Peyer's patch (tissue), 4 donors: Measurements from ENCODE around the gene USB1. TPM values are rescaled to one million over a fixed set of nuclear protein-coding genes. Genes with fewer than 3 reads are reported as not detected.

Source experiments
- DNase-seq, 3 donors: peaks; one replicate each; pipeline ENCODE4 v3.0.0-alpha.2; 2017 to 2019
- H3K27ac ChIP-seq, 4 donors: fragments of 200-600 bp; sonication (generic); one replicate each; pipeline ENCODE4 v1.5.1; 2016 to 2019
- H3K27me3 ChIP-seq, 2 donors: fragments of 200-600 bp; sonication (generic); one replicate each; pipeline ENCODE4 v1.5.1; 2019
- H3K36me3 ChIP-seq, 3 donors: fragments of 200-600 bp; sonication (generic); one replicate each; pipeline ENCODE4 v1.5.1; 2016 to 2019
- H3K4me1 ChIP-seq, 4 donors: fragments of 200-600 bp; sonication (generic); one replicate each; pipeline ENCODE4 v1.5.1; 2016 to 2019
- H3K4me3 ChIP-seq, 4 donors: fragments of 200-600 bp; sonication (generic); 1 replicate in 3 of 4; 2 replicates in 1 of 4; pipeline ENCODE4 v1.5.1; 2016 to 2019; ENCODE audit warnings: mild to moderate bottlenecking in 1 of 4
- H3K9me3 ChIP-seq, 4 donors: fragments of 200-600 bp; sonication (generic); one replicate each; pipeline ENCODE4 v1.5.1; 2016 to 2019; ENCODE audit warnings: mild to moderate bottlenecking in 1 of 4
- CTCF ChIP-seq, 6 experiments: fragments of 450-650 bp in 4 of 6; fragments of 200-600 bp in 2 of 6; sonication (generic) in 1 of 6; IDR thresholded peaks; one replicate each; pipeline ENCODE4 v1.5.1; 2017 to 2019; ENCODE audit warnings: antibody characterized with exemption in 6 of 6, mild to moderate bottlenecking in 3 of 6, moderate library complexity in 1 of 6
- POLR2A ChIP-seq, 2 donors: fragments of 450-650 bp; IDR thresholded peaks; one replicate each; pipeline ENCODE4 v1.5.1; 2017; ENCODE audit warnings: antibody characterized with exemption in 2 of 2, mild to moderate bottlenecking in 2 of 2, moderate library complexity in 2 of 2
- total RNA-seq, 4 donors: library from RNA; depleted of rRNA; stranded (reverse); fragments of >200 nt; gene quantifications; one replicate each; pipeline ENCODE4 v1.1.0, GENCODE V29; 2016

USB1 gene
- total RNA-seq, 4 donors from 2014 or later, result 25.6 to 80.0 (median 42.7) TPM

GRCh38 chr16:58042886-58043515 lies 41.8 kb downstream of the USB1 start:
- peaks cover 0 to 16% (median 0%) of the 10 kb centered on the region in 4 donors for H3K4me1 ChIP-seq
- H3K9me3 ChIP-seq, result no peaks in the 10 kb centered on the region
- peaks cover 0 to 66% (median 0%) of the 10 kb centered on the region in 3 donors for H3K36me3 ChIP-seq
- no peak overlapping the region for H3K4me3 ChIP-seq
- TF ChIP-seq POLR2A (IDR thresholded peaks at IDR 0.05) (no peak), CTCF (IDR thresholded peaks at IDR 0.05) (no peak)
- H3K27ac ChIP-seq, result no peak overlapping the region
- DNase-seq, result peak in 1 of 3 donors; percentile 40
- no peaks in the 10 kb centered on the region for H3K27me3 ChIP-seq

- TF ChIP-seq CTCF (IDR thresholded peaks at IDR 0.05), result no peak
- no peak for TF ChIP-seq POLR2A (IDR thresholded peaks at IDR 0.05)
- peaks cover 0 to 16% (median 0%) of the 10 kb centered on the region in 4 donors for H3K4me1 ChIP-seq
- no peak for DNase-seq
- peaks cover 0 to 59% (median 0%) of the 10 kb centered on the region in 3 donors for H3K36me3 ChIP-seq
- no peak overlapping the region for H3K27ac ChIP-seq
- no peak overlapping the region for H3K4me3 ChIP-seq
- H3K9me3 ChIP-seq, result no peaks in the 10 kb centered on the region
- no peaks in the 10 kb centered on the region for H3K27me3 ChIP-seq
These were observed 42.5 kb downstream of the USB1 start for GRCh38 chr16:58043571-58044155.

- Histone ChIP-seq H3K9me3 (no peaks in the 10 kb centered on the region), H3K4me1 (peaks cover 0 to 16% (median 0%) of the 10 kb centered on the region in 4 donors), H3K27ac (no peak overlapping the region), H3K4me3 (no peak overlapping the region), H3K36me3 (peaks cover 0 to 51% (median 0%) of the 10 kb centered on the region in 3 donors), H3K27me3 (no peaks in the 10 kb centered on the region)
- no peak for TF ChIP-seq POLR2A (IDR thresholded peaks at IDR 0.05)
- TF ChIP-seq CTCF (IDR thresholded peaks at IDR 0.05), result no peak
- no peak for DNase-seq
These were observed 43.2 kb downstream of the USB1 start for GRCh38 chr16:58044266-58045019.

DNA sequence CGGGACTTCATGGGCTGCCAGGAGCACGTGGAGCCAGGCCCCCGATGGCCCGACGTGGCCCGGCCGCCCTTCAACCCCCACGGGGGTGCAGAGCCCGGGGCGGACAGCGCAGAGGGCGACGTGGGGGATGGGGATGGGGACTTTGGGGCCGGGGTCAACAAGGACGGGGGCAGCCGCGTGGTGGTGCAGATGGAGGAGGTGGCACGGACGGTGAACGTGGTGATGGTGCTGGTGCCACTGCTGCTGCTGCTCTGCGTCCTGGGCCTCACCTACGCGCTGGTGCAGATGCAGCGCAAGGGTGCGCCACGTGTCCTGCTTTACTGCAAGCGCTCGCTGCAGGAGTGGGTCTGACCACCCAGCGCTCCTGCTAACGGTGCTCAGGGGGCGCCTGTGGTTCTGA lies 43.9 kb downstream of the USB1 start:
- no peaks in the 10 kb centered on the region for H3K27me3 ChIP-seq
- H3K27ac ChIP-seq, result no peak overlapping the region
- H3K36me3 ChIP-seq, result peaks cover 0 to 46% (median 0%) of the 10 kb centered on the region in 3 donors
- no peak for TF ChIP-seq CTCF (IDR thresholded peaks at IDR 0.05)
- TF ChIP-seq POLR2A (IDR thresholded peaks at IDR 0.05), result no peak
- H3K4me3 ChIP-seq, result no peak overlapping the region
- H3K9me3 ChIP-seq, result no peaks in the 10 kb centered on the region
- H3K4me1 ChIP-seq, result peaks cover 0 to 16% (median 0%) of the 10 kb centered on the region in 4 donors
- peak in 1 of 3 donors; percentile 43 for DNase-seq

DNA sequence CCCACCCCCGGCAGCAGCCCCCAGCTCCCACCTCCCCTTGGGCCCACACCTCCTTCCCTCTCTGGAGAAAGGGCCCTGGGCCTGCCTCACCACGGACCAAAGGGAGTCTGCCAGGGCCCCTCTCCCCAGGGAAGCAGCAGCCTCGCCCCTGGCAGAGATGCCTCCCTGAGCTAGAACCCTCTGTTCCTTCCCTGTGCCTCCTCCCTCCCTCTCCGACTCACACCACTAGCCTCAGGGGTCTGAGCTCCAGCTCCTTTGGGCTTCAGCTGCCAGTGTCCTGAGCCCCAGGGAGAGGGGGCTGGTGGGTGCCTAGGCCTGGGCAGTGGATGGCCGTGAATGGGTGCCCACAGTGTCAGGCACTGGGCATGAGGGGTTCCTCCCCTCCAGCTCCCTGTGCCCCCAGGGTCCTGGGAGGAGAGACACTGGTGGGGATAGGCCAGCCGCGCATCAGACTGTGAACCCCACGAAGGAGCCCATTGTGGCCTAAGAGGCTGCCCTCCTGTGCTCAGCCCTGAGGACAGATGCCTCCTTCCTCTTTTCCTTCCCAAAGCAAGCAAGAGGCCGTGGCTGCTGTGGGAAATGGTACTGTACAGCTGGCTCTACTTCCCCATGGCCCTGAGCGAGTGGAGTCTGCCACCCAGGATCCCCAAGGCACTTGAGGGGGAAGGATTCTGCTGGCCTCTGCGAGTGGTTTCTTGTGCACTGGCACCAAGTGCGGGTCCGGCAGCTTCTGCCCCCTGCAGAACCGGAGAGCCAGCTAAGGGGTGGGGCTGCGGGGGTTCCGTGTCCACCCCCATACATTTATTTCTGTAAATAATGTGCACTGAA lies 45.1 kb downstream of the USB1 start:
- Histone ChIP-seq H3K36me3 (peaks cover 0 to 34% (median 0%) of the 10 kb centered on the region in 3 donors), H3K4me3 (no peak overlapping the region), H3K27me3 (no peaks in the 10 kb centered on the region), H3K9me3 (no peaks in the 10 kb centered on the region), H3K4me1 (peaks cover 0 to 16% (median 0%) of the 10 kb centered on the region in 4 donors), H3K27ac (no peak overlapping the region)
- no peak for DNase-seq
- TF ChIP-seq CTCF (IDR thresholded peaks at IDR 0.05), result no peak
- TF ChIP-seq POLR2A (IDR thresholded peaks at IDR 0.05), result no peak
